MM.1S (cell line): ENCODE measurements around the gene CLMN.

ENCODE experiments used
- CTCF ChIP-seq: fragments of 300-600 bp; sonication (generic); IDR thresholded peaks from 2 replicates; pipeline ENCODE4 v1.5.1; 2016; ENCODE audit warnings: antibody characterized with exemption, low read length, mixed read lengths
- EZH2 ChIP-seq: fragments of 300-600 bp; sonication (generic); optimal IDR thresholded peaks from 2 replicates; pipeline ENCODE3; 2017; ENCODE audit warnings: low read depth, mild to moderate bottlenecking, antibody characterized with exemption, low read length, mixed read lengths

GRCh38 chr14:95323917-95324316 is 4.2 kb upstream of the CLMN start:
- TF ChIP-seq CTCF: no peak
- no peak for TF ChIP-seq EZH2
